HepG2 (cell line): Measurements from ENCODE around the gene CD248. TPM values are rescaled to one million over a fixed set of nuclear protein-coding genes. Genes with fewer than 3 reads are reported as not detected.
A peak's percentile ranks its signal among the peaks of the same experiment; 100 is the strongest.

Source experiments
- EED ChIP-seq: sonication (generic); formaldehyde crosslinking; IDR thresholded peaks from 2 replicates; pipeline ENCODE4 v1.5.0; 2020; ENCODE audit warnings: mild to moderate bottlenecking, missing genetic modification reagents
- FOXA3 ChIP-seq: IDR thresholded peaks from 2 replicates; pipeline ENCODE4 v1.6.1; 2016; ENCODE audit warnings: missing genetic modification reagents, missing compliant biosample characterization
- HNRNPK ChIP-seq: fragments of 200-400 bp; formaldehyde crosslinking; IDR thresholded peaks from 2 replicates; pipeline ENCODE4 v1.6.1; 2018; ENCODE audit warnings: low read length, low read depth, moderate library complexity, mild to moderate bottlenecking; ENCODE audit not compliant: poor library complexity, severe bottlenecking
- HNRNPLL ChIP-seq: fragments of 200-400 bp; formaldehyde crosslinking; IDR thresholded peaks from 2 replicates; pipeline ENCODE4 v1.6.1; 2017; ENCODE audit warnings: mild to moderate bottlenecking, low read depth, low read length; ENCODE audit not compliant: poor library complexity, severe bottlenecking
- KAT7 ChIP-seq: IDR thresholded peaks from 2 replicates; pipeline ENCODE4 v1.6.1; 2018; ENCODE audit warnings: borderline replicate concordance, missing compliant biosample characterization
- MBD4 ChIP-seq: IDR thresholded peaks from 2 replicates; pipeline ENCODE4 v1.6.1; 2012; ENCODE audit warnings: low read length, inconsistent platforms, borderline replicate concordance
- PLRG1 ChIP-seq: fragments of 450-650 bp; conservative IDR thresholded peaks from 2 replicates; pipeline ENCODE4 v1.6.1; 2016
- POLR2AphosphoS5 ChIP-seq: IDR thresholded peaks from 2 replicates; pipeline ENCODE4 v1.6.1; 2012; ENCODE audit warnings: low read depth, low read length
- SMYD3 ChIP-seq: sonication (generic); formaldehyde crosslinking; IDR thresholded peaks from 2 replicates; pipeline ENCODE4 v1.8.1; 2023; ENCODE audit warnings: mild to moderate bottlenecking, missing genetic modification reagents
- ZNF251 ChIP-seq: sonication (generic); formaldehyde crosslinking; IDR thresholded peaks from 2 replicates; pipeline ENCODE4 v1.9.0; 2021; ENCODE audit warnings: mild to moderate bottlenecking, missing genetic modification reagents
- ZNF678 ChIP-seq: sonication (generic); formaldehyde crosslinking; IDR thresholded peaks from 2 replicates; pipeline ENCODE4 v1.4.0; 2020; ENCODE audit warnings: mild to moderate bottlenecking, missing genetic modification reagents
- polyA plus RNA-seq, 8 experiments: library from polyadenylated mRNA; depleted of rRNA in 3 of 8; stranded (reverse) in 7 of 8; unstranded in 1 of 8; fragments of >200 nt; fragmentation: Illumina TruSeq in 4 of 8; extraction: Trizol in 4 of 8; gene quantifications; 2 replicates each; pipeline versions ENCODE4 v1.2.1 to v1.2.3, GENCODE V29; 2011 to 2016; ENCODE audit warnings: low read depth in 4 of 8, missing spikeins in 1 of 8, mixed read lengths in 1 of 8; ENCODE audit not compliant: insufficient read depth in 1 of 8
- total RNA-seq, 5 experiments: library from RNA; depleted of rRNA; stranded (reverse); fragments of >200 nt; fragmentation: Illumina TruSeq; extraction: Trizol; gene quantifications; 2 replicates each; pipeline ENCODE4 v1.2.3, GENCODE V29; 2016; ENCODE audit warnings: low read depth in 1 of 5
- TF ChIP-seq, protein P1 (sequence below): sonication (generic); formaldehyde crosslinking; IDR thresholded peaks from 2 replicates; pipeline ENCODE4 v1.9.0; 2022; ENCODE audit warnings: low read depth, missing genetic modification reagents
- TF ChIP-seq, protein P2 (sequence below): sonication (generic); formaldehyde crosslinking; IDR thresholded peaks from 2 replicates; pipeline ENCODE4 v1.4.0; 2020; ENCODE audit warnings: mild to moderate bottlenecking, missing genetic modification reagents
- TF ChIP-seq, protein P3 (sequence below): sonication (generic); formaldehyde crosslinking; IDR thresholded peaks from 2 replicates; pipeline ENCODE4 v1.8.1; 2022; ENCODE audit warnings: low read depth, mild to moderate bottlenecking, missing genetic modification reagents
- TF ChIP-seq, protein P4 (sequence below): sonication (generic); formaldehyde crosslinking; IDR thresholded peaks from 2 replicates; pipeline ENCODE4 v1.8.1; 2023; ENCODE audit warnings: mild to moderate bottlenecking, moderate library complexity, missing genetic modification reagents

CD248 gene
- total and polyA plus RNA-seq, 2 of the 13 experiments (the other 11 are each of a cell fraction or from before 2014, with no cell fraction given): 0.25 to 0.35 TPM

DNA sequence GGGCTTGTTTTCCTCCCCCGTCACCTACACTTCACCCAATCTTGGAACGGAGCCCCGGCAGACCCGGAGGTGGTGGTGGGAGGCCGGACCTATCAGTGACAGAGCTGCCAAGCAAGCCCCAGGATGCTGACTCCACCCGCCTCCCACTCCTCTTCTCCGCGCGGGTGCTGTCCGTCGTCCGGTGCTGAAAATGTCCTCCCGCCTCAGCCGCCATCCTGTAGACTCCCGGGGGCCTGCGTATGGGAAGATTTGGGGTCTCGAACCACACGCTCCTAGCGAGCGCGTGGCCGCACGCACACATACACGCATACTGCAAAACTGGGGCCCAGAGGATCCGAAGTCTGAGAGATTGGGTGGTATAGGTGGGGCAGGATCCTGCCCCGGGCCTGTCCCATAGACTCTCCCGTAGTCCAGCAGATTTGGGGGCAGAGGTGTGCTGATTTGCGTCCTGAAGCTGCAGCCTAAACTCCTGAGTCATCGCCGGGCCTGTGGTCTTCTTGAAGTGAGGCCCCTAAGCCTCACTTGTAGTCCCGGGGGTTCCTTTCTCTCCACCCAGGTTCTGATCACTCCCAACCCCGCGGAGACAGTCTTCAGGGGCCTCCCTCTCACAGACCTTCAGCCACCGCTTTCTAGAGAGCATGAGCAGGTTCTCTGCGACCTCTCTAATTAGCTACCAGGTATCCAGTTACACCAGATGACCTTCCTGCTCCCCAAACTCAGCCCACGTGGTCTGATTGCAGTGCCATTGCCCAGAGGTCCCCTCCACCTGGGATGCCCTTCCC lies 27.1 kb downstream of the CD248 start (continued):
- TF ChIP-seq, protein P1, sequence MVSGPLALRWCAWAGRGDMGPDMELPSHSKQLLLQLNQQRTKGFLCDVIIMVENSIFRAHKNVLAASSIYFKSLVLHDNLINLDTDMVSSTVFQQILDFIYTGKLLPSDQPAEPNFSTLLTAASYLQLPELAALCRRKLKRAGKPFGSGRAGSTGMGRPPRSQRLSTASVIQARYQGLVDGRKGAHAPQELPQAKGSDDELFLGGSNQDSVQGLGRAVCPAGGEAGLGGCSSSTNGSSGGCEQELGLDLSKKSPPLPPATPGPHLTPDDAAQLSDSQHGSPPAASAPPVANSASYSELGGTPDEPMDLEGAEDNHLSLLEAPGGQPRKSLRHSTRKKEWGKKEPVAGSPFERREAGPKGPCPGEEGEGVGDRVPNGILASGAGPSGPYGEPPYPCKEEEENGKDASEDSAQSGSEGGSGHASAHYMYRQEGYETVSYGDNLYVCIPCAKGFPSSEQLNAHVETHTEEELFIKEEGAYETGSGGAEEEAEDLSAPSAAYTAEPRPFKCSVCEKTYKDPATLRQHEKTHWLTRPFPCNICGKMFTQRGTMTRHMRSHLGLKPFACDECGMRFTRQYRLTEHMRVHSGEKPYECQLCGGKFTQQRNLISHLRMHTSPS (CRISPR knock-in tag): no peak
- TF ChIP-seq FOXA3 (CRISPR knock-in tag): 0 out of 2 replicates have a peak, but pooled peaks have one; percentile 24
- no peak for TF ChIP-seq HNRNPK
- TF ChIP-seq HNRNPLL: no peak
- TF ChIP-seq, protein P2, sequence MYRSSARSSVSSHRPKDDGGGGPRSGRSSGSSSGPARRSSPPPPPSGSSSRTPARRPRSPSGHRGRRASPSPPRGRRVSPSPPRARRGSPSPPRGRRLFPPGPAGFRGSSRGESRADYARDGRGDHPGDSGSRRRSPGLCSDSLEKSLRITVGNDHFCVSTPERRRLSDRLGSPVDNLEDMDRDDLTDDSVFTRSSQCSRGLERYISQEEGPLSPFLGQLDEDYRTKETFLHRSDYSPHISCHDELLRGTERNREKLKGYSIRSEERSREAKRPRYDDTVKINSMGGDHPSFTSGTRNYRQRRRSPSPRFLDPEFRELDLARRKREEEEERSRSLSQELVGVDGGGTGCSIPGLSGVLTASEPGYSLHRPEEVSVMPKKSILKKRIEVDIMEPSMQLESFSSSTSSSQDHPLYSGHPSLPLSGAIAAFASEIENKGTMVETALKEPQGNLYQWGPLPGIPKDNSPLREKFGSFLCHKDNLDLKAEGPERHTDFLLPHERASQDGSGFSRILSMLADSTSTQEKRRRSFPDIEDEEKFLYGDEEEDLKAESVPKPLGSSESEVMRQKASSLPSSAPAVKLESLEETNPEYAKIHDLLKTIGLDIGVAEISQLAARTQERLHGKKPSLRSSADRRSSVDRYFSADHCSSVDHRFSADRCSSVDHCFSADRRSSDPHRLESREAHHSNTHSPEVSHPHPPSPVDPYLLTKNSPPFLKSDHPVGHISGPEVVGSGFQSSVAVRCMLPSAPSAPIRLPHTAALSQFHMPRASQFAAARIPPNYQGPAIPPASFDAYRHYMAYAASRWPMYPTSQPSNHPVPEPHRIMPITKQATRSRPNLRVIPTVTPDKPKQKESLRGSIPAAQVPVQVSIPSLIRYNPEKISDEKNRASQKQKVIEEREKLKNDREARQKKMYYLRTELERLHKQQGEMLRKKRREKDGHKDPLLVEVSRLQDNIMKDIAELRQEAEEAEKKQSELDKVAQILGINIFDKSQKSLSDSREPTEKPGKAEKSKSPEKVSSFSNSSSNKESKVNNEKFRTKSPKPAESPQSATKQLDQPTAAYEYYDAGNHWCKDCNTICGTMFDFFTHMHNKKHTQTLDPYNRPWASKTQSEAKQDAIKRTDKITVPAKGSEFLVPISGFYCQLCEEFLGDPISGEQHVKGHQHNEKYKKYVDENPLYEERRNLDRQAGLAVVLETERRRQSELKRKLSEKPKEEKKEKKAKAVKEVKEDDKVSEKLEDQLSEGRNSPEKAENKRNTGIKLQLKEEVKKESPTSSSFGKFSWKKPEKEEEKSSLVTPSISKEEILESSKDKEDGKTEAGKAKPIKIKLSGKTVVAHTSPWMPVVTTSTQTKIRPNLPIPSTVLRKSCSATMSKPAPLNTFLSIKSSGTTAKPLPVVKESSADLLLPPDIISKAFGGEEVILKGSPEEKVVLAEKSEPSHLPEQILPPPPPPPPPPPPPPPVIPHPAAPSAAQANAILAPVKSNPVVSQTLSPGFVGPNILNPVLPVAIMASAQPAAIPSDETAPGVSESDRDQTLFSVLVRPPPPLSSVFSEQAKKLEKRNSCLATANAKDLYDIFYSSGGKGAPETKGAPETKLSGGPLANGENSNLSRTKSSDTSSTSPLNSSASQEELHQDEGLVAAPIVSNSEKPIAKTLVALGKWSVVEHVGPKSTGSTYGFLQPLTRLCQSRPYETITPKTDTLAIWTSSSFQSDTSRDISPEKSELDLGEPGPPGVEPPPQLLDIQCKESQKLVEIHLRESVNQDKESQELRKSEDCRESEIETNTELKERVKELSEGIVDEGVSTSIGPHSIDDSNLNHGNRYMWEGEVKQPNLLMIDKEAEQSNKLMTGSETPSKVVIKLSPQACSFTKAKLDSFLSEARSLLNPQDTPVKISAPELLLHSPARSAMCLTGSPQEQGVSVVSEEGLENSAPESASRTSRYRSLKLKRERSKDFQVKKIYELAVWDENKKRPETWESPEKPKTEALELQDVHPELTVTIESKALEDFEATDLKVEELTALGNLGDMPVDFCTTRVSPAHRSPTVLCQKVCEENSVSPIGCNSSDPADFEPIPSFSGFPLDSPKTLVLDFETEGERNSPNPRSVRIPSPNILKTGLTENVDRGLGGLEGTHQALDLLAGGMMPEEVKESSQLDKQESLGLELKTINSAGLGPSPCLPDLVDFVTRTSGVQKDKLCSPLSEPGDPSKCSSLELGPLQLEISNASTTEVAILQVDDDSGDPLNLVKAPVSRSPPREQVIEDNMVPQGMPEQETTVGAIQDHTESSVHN (CRISPR knock-in tag): no peak
- TF ChIP-seq ZNF678: no peak; the same call in 1 of the 2 replicates
- TF ChIP-seq, protein P3, sequence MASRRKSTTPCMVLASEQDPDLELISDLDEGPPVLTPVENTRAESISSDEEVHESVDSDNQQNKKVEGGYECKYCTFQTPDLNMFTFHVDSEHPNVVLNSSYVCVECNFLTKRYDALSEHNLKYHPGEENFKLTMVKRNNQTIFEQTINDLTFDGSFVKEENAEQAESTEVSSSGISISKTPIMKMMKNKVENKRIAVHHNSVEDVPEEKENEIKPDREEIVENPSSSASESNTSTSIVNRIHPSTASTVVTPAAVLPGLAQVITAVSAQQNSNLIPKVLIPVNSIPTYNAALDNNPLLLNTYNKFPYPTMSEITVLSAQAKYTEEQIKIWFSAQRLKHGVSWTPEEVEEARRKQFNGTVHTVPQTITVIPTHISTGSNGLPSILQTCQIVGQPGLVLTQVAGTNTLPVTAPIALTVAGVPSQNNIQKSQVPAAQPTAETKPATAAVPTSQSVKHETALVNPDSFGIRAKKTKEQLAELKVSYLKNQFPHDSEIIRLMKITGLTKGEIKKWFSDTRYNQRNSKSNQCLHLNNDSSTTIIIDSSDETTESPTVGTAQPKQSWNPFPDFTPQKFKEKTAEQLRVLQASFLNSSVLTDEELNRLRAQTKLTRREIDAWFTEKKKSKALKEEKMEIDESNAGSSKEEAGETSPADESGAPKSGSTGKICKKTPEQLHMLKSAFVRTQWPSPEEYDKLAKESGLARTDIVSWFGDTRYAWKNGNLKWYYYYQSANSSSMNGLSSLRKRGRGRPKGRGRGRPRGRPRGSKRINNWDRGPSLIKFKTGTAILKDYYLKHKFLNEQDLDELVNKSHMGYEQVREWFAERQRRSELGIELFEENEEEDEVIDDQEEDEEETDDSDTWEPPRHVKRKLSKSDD (CRISPR knock-in tag): peak; percentile 5; the same call in 1 of the 2 replicates
- TF ChIP-seq ZNF251: 0 out of 2 replicates have a peak, but pooled peaks have one; percentile 32
- TF ChIP-seq, protein P4, sequence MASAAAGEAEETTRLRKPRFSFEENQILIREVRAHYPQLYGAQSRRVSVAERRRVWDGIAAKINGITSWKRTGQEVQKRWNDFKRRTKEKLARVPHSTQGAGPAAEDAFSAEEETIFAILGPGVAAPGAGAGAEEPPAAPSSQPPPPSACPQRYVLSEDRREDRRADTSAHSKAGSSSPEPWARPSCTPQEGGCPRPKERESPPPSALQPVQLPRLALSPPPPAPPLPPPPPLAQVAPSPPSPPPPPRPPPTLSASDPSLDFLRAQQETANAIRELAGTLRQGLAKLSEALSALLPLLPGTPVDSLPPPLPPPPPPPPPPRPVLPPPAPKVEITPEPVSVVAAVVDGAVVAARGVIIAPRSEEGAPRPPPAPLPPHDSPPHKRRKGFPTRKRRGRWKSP (CRISPR knock-in tag): no peak; the same call in 1 of the 2 replicates
- no peak for TF ChIP-seq PLRG1
- TF ChIP-seq KAT7: 0 out of 2 replicates have a peak, but pooled peaks have one; percentile 34
- peak; percentile 48; the same call in 1 of the 2 replicates for TF ChIP-seq SMYD3 (CRISPR knock-in tag)
- peak; percentile 75 for TF ChIP-seq EED
- TF ChIP-seq MBD4: no peak
- TF ChIP-seq POLR2AphosphoS5: no peak
